Amniotic stem cell (primary cell): ENCODE measurements around the gene CNTNAP2.
"Not testable (repeated sequence)": the region's sequence is repeated elsewhere in the genome, so short reads cannot be mapped to it uniquely, and the experiment has no call there.

Source experiments
- DNase-seq: peaks from one replicate; lab custom pipeline; 2025; lab: John Stamatoyannopoulos, UW

The CNTNAP2 gene

GRCh38 chr7:148395990-148396716 lies 2279.6 kb downstream of the CNTNAP2 start:
- DNase-seq = no peak

- no peak for DNase-seq
These were observed 2280.5 kb downstream of the CNTNAP2 start for GRCh38 chr7:148397056-148397455.

GRCh38 chr7:148397551-148397950 lies 2280.9 kb downstream of the CNTNAP2 start:
- no peak for DNase-seq

GRCh38 chr7:148397985-148398384 lies 2281.4 kb downstream of the CNTNAP2 start:
- no peak for DNase-seq

GRCh38 chr7:148398844-148399365 lies 2282.3 kb downstream of the CNTNAP2 start:
- no peak for DNase-seq

- no peak for DNase-seq
These were observed 2283.5 kb downstream of the CNTNAP2 start for GRCh38 chr7:148400101-148400500.

- DNase-seq = no peak
These were observed 2285.6 kb downstream of the CNTNAP2 start for GRCh38 chr7:148402159-148402558.

- no peak for DNase-seq
These were observed 2286.9 kb downstream of the CNTNAP2 start for GRCh38 chr7:148403466-148403993.

- no peak for DNase-seq
These were observed 2291.7 kb downstream of the CNTNAP2 start for GRCh38 chr7:148408307-148408706.

GRCh38 chr7:148410905-148411304 lies 2294.3 kb downstream of the CNTNAP2 start:
- no peak for DNase-seq

GRCh38 chr7:148412691-148413090 lies 2296.1 kb downstream of the CNTNAP2 start:
- no peak for DNase-seq

- DNase-seq = no peak
These were observed 2303.5 kb downstream of the CNTNAP2 start for GRCh38 chr7:148419856-148420832.

- DNase-seq = no peak
These were observed 2305.4 kb downstream of the CNTNAP2 start for GRCh38 chr7:148422030-148422429.

- not testable (repeated sequence) for DNase-seq
These were observed 2309.8 kb downstream of the CNTNAP2 start for GRCh38 chr7:148426393-148426792.

- DNase-seq = not testable (repeated sequence)
These were observed 2314.1 kb downstream of the CNTNAP2 start for GRCh38 chr7:148430690-148431089.

GRCh38 chr7:148433521-148434180 lies 2317.1 kb downstream of the CNTNAP2 start:
- no peak for DNase-seq

- no peak for DNase-seq
These were observed 2317.7 kb downstream of the CNTNAP2 start for GRCh38 chr7:148434181-148434757.

- DNase-seq = no peak
These were observed 2318.3 kb downstream of the CNTNAP2 start for GRCh38 chr7:148434887-148435286.

- DNase-seq = no peak
These were observed 2319.1 kb downstream of the CNTNAP2 start for GRCh38 chr7:148435715-148436114.

- no peak for DNase-seq
These were observed 2319.5 kb downstream of the CNTNAP2 start for GRCh38 chr7:148436135-148436534.

- DNase-seq = no peak
These were observed 2320.0 kb downstream of the CNTNAP2 start for GRCh38 chr7:148436571-148436970.
